OCI-LY7 (cell line): ENCODE data around the gene UGT1A6. TPM values are rescaled to one million over a fixed set of nuclear protein-coding genes. Genes with fewer than 3 reads are reported as not detected.

Experiments used
- BruUV-seq: library from RNA; stranded (reverse); fragments of 400-500 nt; replicated peaks from 2 replicates; lab custom pipeline; 2021; lab: Mats Ljungman, UMichigan
- CTCF ChIA-PET: fragments of 300-600 bp; sonication (Branson Sonifier 250); formaldehyde crosslinking; loops from one replicate; lab custom pipeline; 2022; ENCODE audit warnings: antibody characterized with exemption; ENCODE audit not compliant: unreplicated experiment; lab: Charles Lee
- POLR2A ChIA-PET: fragments of 300-600 bp; sonication (Branson Sonifier 250); formaldehyde crosslinking; loops from one replicate; lab custom pipeline; 2022; ENCODE audit warnings: antibody characterized with exemption; lab: Charles Lee
- DNase-seq: peaks from one replicate; pipeline ENCODE4 v3.0.0-alpha.2; 2015; ENCODE audit warnings: low spot score
- H2AFZ ChIP-seq: fragments of 200-600 bp; sonication (generic), shearing (Covaris generic); 2 replicates; pipeline ENCODE4 v1.6.1; 2014; ENCODE audit warnings: mild to moderate bottlenecking, antibody characterized with exemption, low read length, moderate library complexity
- H3K27ac ChIP-seq: fragments of 200-600 bp; sonication (generic); 2 replicates; pipeline ENCODE4 v1.5.1; 2014; ENCODE audit warnings: mixed run types, low read depth, mild to moderate bottlenecking, moderate library complexity, low read length, inconsistent platforms; ENCODE audit not compliant: poor library complexity, severe bottlenecking
- H3K36me3 ChIP-seq: fragments of 200-600 bp; sonication (generic); 2 replicates; pipeline ENCODE4 v1.6.1; 2014; ENCODE audit warnings: mild to moderate bottlenecking, antibody characterized with exemption, low read length, moderate library complexity, mixed read lengths; ENCODE audit not compliant: insufficient read depth
- H3K4me1 ChIP-seq: fragments of 200-600 bp; sonication (generic); 2 replicates; pipeline ENCODE4 v1.5.1; 2014; ENCODE audit warnings: mild to moderate bottlenecking, low read length; ENCODE audit not compliant: insufficient read depth, poor library complexity, severe bottlenecking
- H3K4me2 ChIP-seq: fragments of 200-600 bp; sonication (generic); 2 replicates; pipeline ENCODE4 v1.6.1; 2014; ENCODE audit warnings: mild to moderate bottlenecking, low read length
- H3K4me3 ChIP-seq: fragments of 200-600 bp; sonication (generic); 2 replicates; pipeline ENCODE4 v1.5.1; 2014; ENCODE audit warnings: mild to moderate bottlenecking, low read depth, low read length; ENCODE audit not compliant: poor library complexity, severe bottlenecking
- H3K79me2 ChIP-seq: fragments of 200-600 bp; sonication (generic); 2 replicates; pipeline ENCODE4 v1.6.1; 2016; ENCODE audit warnings: low read depth, mild to moderate bottlenecking, low read length, moderate library complexity, mixed read lengths; ENCODE audit not compliant: insufficient read depth
- H3K9me2 ChIP-seq: fragments of 200-600 bp; sonication (generic); 2 replicates; pipeline ENCODE4 v1.6.1; 2016; ENCODE audit warnings: mild to moderate bottlenecking, low read length, mixed read lengths; ENCODE audit not compliant: insufficient read depth
- H3K9me3 ChIP-seq: fragments of 200-600 bp; sonication (generic); 2 replicates; pipeline ENCODE4 v1.6.1; 2014; ENCODE audit warnings: mild to moderate bottlenecking, mixed run types, low read length, mixed read lengths
- H4K20me1 ChIP-seq: fragments of 200-600 bp; sonication (generic); 2 replicates; pipeline ENCODE4 v1.6.1; 2014; ENCODE audit warnings: mild to moderate bottlenecking, antibody characterized with exemption, low read length, moderate library complexity, mixed read lengths; ENCODE audit not compliant: insufficient read depth
- CTCF ChIP-seq: fragments of 200-600 bp; sonication (generic); conservative IDR thresholded peaks from 2 replicates; pipeline ENCODE4 v1.5.1; 2014; ENCODE audit warnings: mild to moderate bottlenecking, antibody characterized with exemption, low read length, moderate library complexity, mixed read lengths
- EZH2phosphoT487 ChIP-seq: fragments of 200-600 bp; sonication (generic); IDR thresholded peaks from 2 replicates; pipeline ENCODE4 v1.6.1; 2018; ENCODE audit warnings: low read depth, borderline replicate concordance, mild to moderate bottlenecking, mixed run types, antibody characterized with exemption, low read length, moderate library complexity, mixed read lengths
- intact Hi-C: fragments of 100-400 bp; cut with micrococcal nuclease; formaldehyde crosslinking; loops from one replicate; pipeline ENCODE4 v1.10.0; 2022; ENCODE audit not compliant: unreplicated experiment
- total RNA-seq, 2 experiments: library from RNA; depleted of rRNA in 1 of 2; stranded (reverse); fragments of >200 nt in 1 of 2; shearing (Covaris generic) in 1 of 2; gene quantifications; 2 replicates each; pipeline ENCODE4 v1.2.3, GENCODE V29; 2014 to 2022

UGT1A6 gene
- total RNA-seq, 2 experiments from 2014 or later, result not detected

DNA sequence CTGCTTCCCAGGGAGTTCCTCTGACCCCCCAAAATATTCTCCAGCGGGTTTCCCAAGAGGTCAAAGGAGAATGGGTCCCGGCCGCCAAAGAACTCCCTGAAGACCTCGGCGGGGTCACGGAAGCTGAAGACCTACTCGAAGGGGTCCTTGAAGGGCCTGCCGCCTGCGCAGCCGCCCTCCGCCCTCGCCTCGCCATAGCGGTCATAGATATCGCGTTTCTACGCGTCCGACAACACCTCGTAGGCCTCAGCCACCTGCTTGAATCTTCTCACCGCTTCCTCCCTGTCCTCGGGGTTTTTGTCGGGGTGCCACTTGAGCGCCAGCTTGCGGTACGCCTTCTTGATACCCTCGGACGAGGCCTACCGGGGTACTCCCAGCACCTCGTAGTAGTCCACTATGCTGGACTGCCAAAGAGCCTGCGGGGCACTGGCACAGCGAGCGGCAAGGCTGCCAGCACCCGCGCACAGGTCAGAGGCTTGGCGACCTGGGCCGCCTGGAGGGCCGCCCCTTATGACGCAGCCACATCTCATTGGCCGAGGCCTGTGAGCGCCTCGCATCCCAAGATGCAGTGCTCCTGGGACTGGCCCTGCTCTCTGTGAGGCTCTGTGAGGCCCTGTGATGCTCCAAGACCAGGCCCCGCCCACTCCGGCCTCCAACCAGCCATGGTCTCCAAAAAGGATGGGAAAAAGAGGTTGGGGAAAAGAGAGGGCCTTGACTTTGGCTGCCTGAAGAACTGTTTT lies 62.4 kb downstream of the UGT1A6 start:
- no peaks in the 10 kb centered on the region; the same call in 1 of the 2 replicates for H3K9me2 ChIP-seq
- CTCF ChIA-PET, result no interaction called here
- H3K4me1 ChIP-seq, result no peaks in the 10 kb centered on the region
- no TSS peak for BruUV-seq
- H3K79me2 ChIP-seq, result no peaks in the 10 kb centered on the region
- TF ChIP-seq EZH2phosphoT487 (no peak), CTCF (no peak)
- H3K36me3 ChIP-seq, result no peaks in the 10 kb centered on the region
- no peaks in the 10 kb centered on the region for H3K9me3 ChIP-seq
- intact Hi-C loops, result no loop called here
- H3K27ac ChIP-seq, result no peak overlapping the region
- POLR2A ChIA-PET, result no interaction called here
- no peak overlapping the region for H3K4me3 ChIP-seq
- no peaks in the 10 kb centered on the region for H4K20me1 ChIP-seq
- no peak for DNase-seq
- H2AFZ ChIP-seq, result no peak overlapping the region
- no peak overlapping the region for H3K4me2 ChIP-seq

DNA sequence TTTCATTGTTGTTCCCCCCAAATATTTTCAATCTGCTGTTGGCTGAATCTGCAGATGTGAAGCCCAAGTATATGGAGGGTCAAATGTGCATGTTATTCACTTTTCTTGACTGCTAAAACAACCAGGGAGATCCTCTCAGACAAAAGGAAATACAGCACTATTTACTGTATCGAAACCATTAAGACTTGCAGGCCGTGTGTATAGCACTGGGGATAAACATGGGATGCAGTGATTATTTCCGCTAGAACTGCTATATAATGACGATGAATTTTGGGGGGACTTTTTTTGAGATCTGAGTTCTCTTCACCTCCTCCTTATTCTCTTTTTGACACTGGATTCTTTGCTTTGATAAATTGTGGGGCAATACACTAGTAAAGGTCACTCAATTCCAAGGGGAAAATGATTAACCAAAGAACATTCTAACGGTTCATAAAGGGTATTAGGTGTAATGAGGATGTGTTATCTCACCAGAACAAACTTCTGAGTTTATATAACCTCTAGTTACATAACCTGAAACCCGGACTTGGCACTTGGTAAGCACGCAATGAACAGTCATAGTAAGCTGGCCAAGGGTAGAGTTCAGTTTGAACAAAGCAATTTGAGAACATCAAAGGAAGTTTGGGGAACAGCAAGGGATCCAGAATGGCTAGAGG lies 63.9 kb downstream of the UGT1A6 start:
- no peak for TF ChIP-seq EZH2phosphoT487
- no peak for TF ChIP-seq CTCF
- CTCF ChIA-PET, result no interaction called here

DNA sequence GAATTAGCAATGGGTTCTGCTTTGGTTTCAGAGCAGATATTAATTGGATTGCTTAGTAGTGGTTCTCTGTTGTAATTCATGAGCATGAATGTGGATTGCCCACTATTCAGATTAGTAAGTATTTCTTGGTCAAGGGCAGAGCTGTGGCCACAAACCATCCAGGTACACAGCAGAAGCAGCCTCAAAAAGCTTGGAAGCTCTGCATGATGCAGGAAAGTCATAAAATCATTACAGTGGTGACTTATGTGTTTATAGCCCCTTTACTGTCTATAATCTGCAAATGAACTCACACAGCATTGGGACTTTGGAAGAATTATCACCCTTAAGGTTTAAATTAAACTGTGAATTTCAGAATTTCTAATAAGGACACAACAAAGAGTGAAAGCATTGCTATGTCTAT lies 65.5 kb downstream of the UGT1A6 start:
- intact Hi-C loops, result no loop called here
- no peaks in the 10 kb centered on the region; the same call in 1 of the 2 replicates for H3K9me2 ChIP-seq
- no peaks in the 10 kb centered on the region for H3K9me3 ChIP-seq
- no peaks in the 10 kb centered on the region for H3K79me2 ChIP-seq
- H3K4me3 ChIP-seq, result no peak overlapping the region
- no peaks in the 10 kb centered on the region for H3K36me3 ChIP-seq
- H3K4me2 ChIP-seq, result no peak overlapping the region
- no peak for DNase-seq
- CTCF ChIA-PET, result no interaction called here
- no TSS peak for BruUV-seq
- POLR2A ChIA-PET, result no interaction called here
- no peak overlapping the region for H3K27ac ChIP-seq
- no peaks in the 10 kb centered on the region for H4K20me1 ChIP-seq
- no peak overlapping the region for H2AFZ ChIP-seq
- TF ChIP-seq EZH2phosphoT487 (no peak), CTCF (no peak)
- H3K4me1 ChIP-seq, result no peaks in the 10 kb centered on the region

More for the DNA sequence above, 63.9 kb downstream of the UGT1A6 start:
- Histone ChIP-seq H3K36me3 (no peaks in the 10 kb centered on the region), H4K20me1 (no peaks in the 10 kb centered on the region), H3K79me2 (no peaks in the 10 kb centered on the region), H3K4me3 (no peak overlapping the region), H3K9me3 (no peaks in the 10 kb centered on the region), H2AFZ (no peak overlapping the region), H3K9me2 (no peaks in the 10 kb centered on the region; the same call in 1 of the 2 replicates), H3K27ac (no peak overlapping the region), H3K4me2 (no peak overlapping the region), H3K4me1 (no peaks in the 10 kb centered on the region)
- DNase-seq, result no peak
- POLR2A ChIA-PET, result no interaction called here
- no TSS peak for BruUV-seq
- intact Hi-C loops, result no loop called here
